ENCODE data around the gene PCSK5.

Gene PCSK5

DNA sequence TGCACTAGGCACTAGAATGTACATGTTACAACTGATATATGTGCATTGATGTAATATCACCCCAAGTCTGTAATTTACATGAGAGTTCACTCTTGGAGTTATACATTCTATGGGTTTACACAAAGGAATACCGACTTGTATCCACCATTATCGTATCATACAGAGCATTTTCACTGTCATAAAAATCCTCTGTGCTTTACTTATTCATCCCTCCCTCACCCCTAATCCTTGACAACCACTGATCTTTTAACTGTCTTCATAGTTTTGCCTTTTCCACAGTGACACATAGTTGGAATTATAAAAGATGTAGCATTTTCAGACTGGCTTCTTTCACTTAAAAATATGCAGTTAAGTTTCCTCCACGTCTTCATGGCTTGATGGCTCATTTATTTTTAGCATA lies 514.9 kb downstream of the PCSK5 start:
- DNase-seq = no peak

DNA sequence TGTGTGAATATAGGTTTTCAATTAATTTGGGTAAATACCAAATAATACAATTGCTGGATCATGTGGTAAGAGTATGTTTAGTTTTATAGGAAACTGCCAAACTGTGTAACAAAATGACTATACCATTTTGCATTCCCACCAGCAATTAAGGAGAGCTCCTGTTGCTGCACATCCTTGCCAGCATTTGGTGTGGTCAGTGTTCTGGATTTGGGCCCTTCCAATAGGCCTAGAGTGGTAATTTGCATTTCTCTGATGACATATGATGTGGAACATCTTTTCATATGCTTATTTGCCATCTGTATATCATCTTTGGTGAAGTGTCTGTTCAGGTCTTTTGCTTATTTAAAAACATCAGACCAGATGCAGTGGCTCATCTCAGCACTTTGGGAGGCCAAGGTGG lies 515.4 kb downstream of the PCSK5 start:
- DNase-seq = no peak

Data from activated gamma-delta T cell (primary cell).